Panc1 (cell line): ENCODE measurements around the gene RHEX. TPM values are rescaled to one million over a fixed set of nuclear protein-coding genes. Genes with fewer than 3 reads are reported as not detected.
A peak's percentile ranks its signal among the peaks of the same experiment; 100 is the strongest.
"Not testable (repeated sequence)": the region's sequence is repeated elsewhere in the genome, so short reads cannot be mapped to it uniquely, and the experiment has no call there.

Experiments
- ATAC-seq: fragments of 200-7000 bp; cut with Tn5 transposase; 2 replicates; pipeline ENCODE4 v1.9.1; 2020; ENCODE audit warnings: mild to moderate bottlenecking, moderate library complexity
- Bru-seq: library from RNA; stranded (reverse); fragments of 400-500 nt; gene quantifications from one replicate; lab custom pipeline; 2021; lab: Mats Ljungman, UMichigan
- BruChase-seq, 2 experiments: library from RNA; stranded (reverse); fragments of 400-500 nt; gene quantifications; one replicate each; lab custom pipeline; 2021; lab: Mats Ljungman, UMichigan
- BruUV-seq: library from RNA; stranded (reverse); fragments of 400-500 nt; replicated peaks from 2 replicates; lab custom pipeline; 2021; lab: Mats Ljungman, UMichigan
- CTCF ChIA-PET: fragments of 300-600 bp; sonication (Branson Sonifier 250); formaldehyde crosslinking; loops from one replicate; lab custom pipeline; 2022; ENCODE audit warnings: antibody characterized with exemption; lab: Charles Lee
- POLR2A ChIA-PET: fragments of 300-600 bp; sonication (Branson Sonifier 250); formaldehyde crosslinking; loops from one replicate; lab custom pipeline; 2022; ENCODE audit warnings: antibody characterized with exemption; lab: Charles Lee
- DNase-seq: peaks from one replicate; pipeline ENCODE4 v3.0.0-alpha.2; 2010; ENCODE audit warnings: low read depth, low spot score
- H3K27ac ChIP-seq: 2 replicates; pipeline ENCODE4 v1.5.1; 2011; ENCODE audit warnings: mild to moderate bottlenecking, low read length, inconsistent platforms
- H3K27me3 ChIP-seq: fragments of 200-500 bp; sonication (Bioruptor generic); 2 replicates; pipeline ENCODE4 v1.6.0; 2014; ENCODE audit warnings: low read length, inconsistent platforms; ENCODE audit not compliant: control insufficient read depth, insufficient read depth
- H3K36me3 ChIP-seq: fragments of 200-500 bp; sonication (Bioruptor generic); 2 replicates; pipeline ENCODE4 v1.5.1; 2014; ENCODE audit warnings: inconsistent platforms, mild to moderate bottlenecking, low read length, moderate library complexity; ENCODE audit not compliant: control insufficient read depth, insufficient read depth
- H3K4me1 ChIP-seq: 2 replicates; pipeline ENCODE4 v1.5.1; 2011; ENCODE audit warnings: inconsistent platforms, mild to moderate bottlenecking, low read length, moderate library complexity; ENCODE audit not compliant: control insufficient read depth, insufficient read depth
- H3K4me3 ChIP-seq, 2 experiments: 2 replicates each; pipeline ENCODE4 v1.5.1; 2011 to 2012; ENCODE audit warnings: low read depth in 2 of 2, low read length in 2 of 2, mild to moderate bottlenecking in 2 of 2, inconsistent platforms in 1 of 2, moderate library complexity in 1 of 2
- H3K9me3 ChIP-seq: fragments of 200-500 bp; sonication (Bioruptor generic); 2 replicates; pipeline ENCODE4 v1.5.1; 2014; ENCODE audit warnings: low read depth, mild to moderate bottlenecking, inconsistent platforms, low read length, moderate library complexity; ENCODE audit not compliant: control insufficient read depth, insufficient read depth
- CTCF ChIP-seq: fragments of 450-650 bp; IDR thresholded peaks from 2 replicates; pipeline ENCODE4 v1.5.1; 2017; ENCODE audit warnings: mild to moderate bottlenecking
- POLR2AphosphoS5 ChIP-seq: IDR thresholded peaks from 2 replicates; pipeline ENCODE4 v1.6.1; 2012; ENCODE audit warnings: mild to moderate bottlenecking, low read depth, low read length, moderate library complexity
- REST ChIP-seq, 2 experiments: IDR thresholded peaks; 2 replicates each; pipeline ENCODE4 v1.6.1; 2011 to 2012; ENCODE audit warnings: low read depth in 2 of 2, control low read depth in 1 of 2, low read length in 1 of 2, mild to moderate bottlenecking in 1 of 2, moderate library complexity in 1 of 2; ENCODE audit not compliant: insufficient read depth in 1 of 2
- SIN3A ChIP-seq: IDR thresholded peaks from 2 replicates; pipeline ENCODE4 v1.6.1; 2012; ENCODE audit warnings: low read depth, mild to moderate bottlenecking, low read length, moderate library complexity, borderline replicate concordance; ENCODE audit not compliant: insufficient read depth
- TCF7L2 ChIP-seq: IDR thresholded peaks from 2 replicates; pipeline ENCODE4 v1.6.1; 2011; ENCODE audit warnings: mild to moderate bottlenecking, low read depth, low read length, inconsistent platforms
- in situ Hi-C: cut with HindIII; loops from 2 replicates; pipeline ENCODE4 v1.10.0; 2016; ENCODE audit warnings: low sequenced_read_pairs, low pct_unique_long_range_greater_than_20kb
- intact Hi-C: fragments of 100-400 bp; cut with micrococcal nuclease; formaldehyde crosslinking; loops from one replicate; pipeline ENCODE4 v1.10.0; 2022; ENCODE audit not compliant: unreplicated experiment
- long read RNA-seq: library from polyadenylated mRNA; unstranded; transcript quantifications from one replicate; pipeline ENCODE4 v2.0.0, GENCODE V29; 2021; ENCODE audit not compliant: unreplicated experiment
- polyA plus RNA-seq: library from polyadenylated mRNA; unstranded; fragments of >200 nt; gene quantifications from one replicate; pipeline ENCODE4 v1.2.1, GENCODE V29; 2012; ENCODE audit warnings: missing spikeins; ENCODE audit not compliant: insufficient read length
- total RNA-seq: library from RNA; stranded (reverse); gene quantifications from one replicate; pipeline ENCODE4 v1.2.1, GENCODE V29; 2021; ENCODE audit not compliant: unreplicated experiment

Gene RHEX, protein sequence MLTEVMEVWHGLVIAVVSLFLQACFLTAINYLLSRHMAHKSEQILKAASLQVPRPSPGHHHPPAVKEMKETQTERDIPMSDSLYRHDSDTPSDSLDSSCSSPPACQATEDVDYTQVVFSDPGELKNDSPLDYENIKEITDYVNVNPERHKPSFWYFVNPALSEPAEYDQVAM
- not detected for total RNA-seq
- not detected for polyA plus RNA-seq
- percentile 5 among the genes with signal in this experiment for Bru-seq, nascent RNA
- BruChase-seq, experiment 1, labeled RNA remaining after a 2-hour chase = percentile 1 among the genes with signal in this experiment
- percentile 5 among the genes with signal in this experiment for BruChase-seq, experiment 2, labeled RNA remaining after a 6-hour chase
- long read RNA-seq = 0 reads

GRCh38 chr1:206052919-206053610 lies at the start of gene RHEX:
TSS of gene RHEX (plus strand) at chr1:206053173. CDS start at chr1:206097829, 44,656 bp downstream.
- BruUV-seq, H3K4me3 ChIP-seq, H3K27ac ChIP-seq, in situ Hi-C loops, H3K9me3 ChIP-seq, DNase-seq, H3K27me3 ChIP-seq, H3K4me1 ChIP-seq, CTCF ChIA-PET, ATAC-seq, intact Hi-C loops, POLR2A ChIA-PET, H3K36me3 ChIP-seq: not testable (repeated sequence)

GRCh38 chr1:206003854-206004800 lies 48.8 kb upstream of the RHEX start:
- Histone ChIP-seq H3K4me1 (0 out of 2 replicates have a peak, but pooled peaks cover 6% of the 10 kb centered on the region), H3K27ac (no peak overlapping the region), H3K27me3 (no peaks in the 10 kb centered on the region), H3K4me3 (no peak overlapping the region), H3K9me3 (no peaks in the 10 kb centered on the region), H3K36me3 (no peaks in the 10 kb centered on the region)
- ChIA-PET POLR2A (no interaction called here), CTCF (interaction anchor here (0.6 kb wide), 1 partner anchor 27 kb away, joined by 3 read pairs; no protein-coding TSS in a partner anchor)
- intact Hi-C loops (no loop called here), in situ Hi-C loops (no loop called here)
- BruUV-seq = no TSS peak
- ATAC-seq = no peak
- no peak for TF ChIP-seq SIN3A
- no peak for DNase-seq

DNA sequence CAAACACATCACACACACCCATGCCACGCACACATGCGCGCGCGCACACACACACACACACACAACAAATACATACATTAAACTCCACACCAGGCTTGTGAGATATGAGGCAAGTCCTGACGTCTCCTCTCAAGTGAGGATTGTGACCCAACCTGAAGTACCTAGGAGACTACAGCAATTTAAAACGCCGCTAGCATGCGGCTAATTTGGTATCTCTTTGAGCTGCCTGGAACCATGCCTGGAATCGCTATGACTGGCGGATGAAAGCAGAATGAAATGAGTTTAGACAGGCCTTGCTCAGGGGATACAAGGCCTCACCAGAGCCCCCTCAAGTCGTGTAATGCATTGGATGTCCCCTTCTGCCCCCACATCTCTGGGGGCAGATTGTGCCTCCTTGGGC lies 48.1 kb upstream of the RHEX start:
- no peak for TF ChIP-seq POLR2AphosphoS5
- TF ChIP-seq SIN3A = no peak
- no peak for TF ChIP-seq REST (IDR thresholded peaks at IDR 0.05; ENCODE audit: insufficient read depth in 1 of 2, low read depth in 2 of 2, low read length in 1 of 2)
- TF ChIP-seq TCF7L2 = no peak
- TF ChIP-seq CTCF = no peak
- ChIA-PET CTCF (no interaction called here), POLR2A (no interaction called here)
- no peak for ATAC-seq
- 0 out of 2 replicates have a peak, but pooled peaks cover 6% of the 10 kb centered on the region for H3K4me1 ChIP-seq
- DNase-seq = no peak
- BruUV-seq = no TSS peak
- intact Hi-C loops (no loop called here), in situ Hi-C loops (no loop called here)
- H3K9me3 ChIP-seq = no peaks in the 10 kb centered on the region
- H3K27ac ChIP-seq = no peak overlapping the region
- H3K36me3 ChIP-seq = no peaks in the 10 kb centered on the region
- no peak overlapping the region for H3K4me3 ChIP-seq
- no peaks in the 10 kb centered on the region for H3K27me3 ChIP-seq
